GM20431 (cell line): Measurements from ENCODE around the gene MEAK7.

Experiments used
- in situ Hi-C: fragments of 300-500 bp; cut with MseI, MboI; formaldehyde crosslinking; loops from one replicate; pipeline ENCODE4 v1.15.0; 2020; ENCODE audit warnings: low sequenced_read_pairs; ENCODE audit not compliant: unreplicated experiment

MEAK7 gene

DNA sequence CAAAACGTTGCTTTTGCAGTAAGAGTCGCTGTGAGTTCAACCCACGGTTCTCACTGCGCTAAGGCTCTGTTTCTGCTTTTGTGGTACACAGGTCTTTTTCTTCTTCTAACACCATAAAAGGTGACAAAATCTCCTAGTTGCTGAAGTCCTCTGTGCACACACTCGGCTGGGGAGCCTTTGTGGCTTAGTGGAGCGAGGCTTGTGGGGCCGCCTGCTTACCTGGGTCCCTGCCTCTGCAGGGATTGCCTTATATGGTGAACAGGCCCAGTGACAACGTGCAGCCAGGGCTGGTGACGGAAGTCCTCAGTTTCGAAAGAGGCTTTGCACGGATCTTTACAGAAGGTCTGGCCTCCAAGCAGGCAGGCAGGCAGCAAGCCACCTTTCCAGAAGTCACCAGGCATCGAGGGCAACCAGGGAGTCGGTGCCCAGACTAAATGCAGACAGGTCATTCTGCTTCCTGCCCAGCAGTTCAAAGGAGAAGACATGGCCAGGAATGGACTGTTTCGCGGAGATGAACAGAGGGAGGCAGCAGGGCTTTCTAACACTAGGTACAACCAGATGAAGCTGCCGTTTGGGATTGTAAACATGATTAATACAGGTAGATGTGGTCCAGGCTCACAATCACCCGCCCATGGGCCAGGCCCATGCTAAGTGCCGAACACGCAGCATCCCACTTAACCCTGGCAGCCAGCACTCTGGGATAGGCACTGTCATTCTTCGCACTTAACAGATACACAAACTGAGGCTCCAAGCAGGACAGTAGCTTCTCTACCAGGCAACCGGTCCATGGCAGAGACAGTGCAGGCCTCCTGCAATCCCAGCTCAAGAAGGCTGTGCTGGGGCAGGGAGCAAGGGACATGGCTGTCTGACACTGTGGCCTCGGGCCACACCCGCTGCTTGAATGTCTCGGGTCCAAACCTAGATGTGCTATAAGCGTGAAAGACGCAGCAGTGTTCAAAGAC, 10.7 kb upstream of the MEAK7 start:
- in situ Hi-C loops, result loop anchor here (5.0 to 25.0 kb wide), 2 partner anchors 107 to 222 kb away; no protein-coding TSS in a partner anchor

DNA sequence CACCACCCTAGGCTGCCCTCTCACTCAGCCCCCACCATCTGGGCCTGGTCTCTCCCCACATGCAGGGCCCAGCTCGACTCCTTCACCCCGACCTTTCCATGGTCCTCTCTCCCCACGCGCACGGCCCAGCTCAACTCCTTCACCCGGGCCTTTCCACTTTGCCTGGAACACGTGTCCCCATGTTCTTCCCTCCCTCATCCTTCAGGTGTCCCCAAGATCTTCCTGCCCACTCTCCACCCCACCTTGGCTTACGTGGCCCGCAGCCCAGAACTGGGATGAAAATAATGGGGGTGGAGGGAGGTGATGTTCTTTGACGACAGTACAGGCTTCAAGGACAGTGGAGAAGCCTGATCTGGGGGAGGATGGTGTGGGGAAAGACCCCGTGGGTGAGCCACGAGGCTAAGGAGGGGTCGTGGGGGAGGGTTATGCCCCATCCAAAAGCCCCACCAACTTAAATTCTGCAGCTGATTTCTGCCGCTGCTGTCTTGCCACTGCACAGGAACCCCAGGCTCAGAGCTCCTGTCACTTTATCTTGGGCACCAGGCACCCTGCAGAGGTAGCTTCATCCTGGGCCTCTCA, 9.9 kb upstream of the MEAK7 start:
- in situ Hi-C loops, result loop anchor here (5.0 to 25.0 kb wide), 2 partner anchors 108 to 223 kb away; no protein-coding TSS in a partner anchor

DNA sequence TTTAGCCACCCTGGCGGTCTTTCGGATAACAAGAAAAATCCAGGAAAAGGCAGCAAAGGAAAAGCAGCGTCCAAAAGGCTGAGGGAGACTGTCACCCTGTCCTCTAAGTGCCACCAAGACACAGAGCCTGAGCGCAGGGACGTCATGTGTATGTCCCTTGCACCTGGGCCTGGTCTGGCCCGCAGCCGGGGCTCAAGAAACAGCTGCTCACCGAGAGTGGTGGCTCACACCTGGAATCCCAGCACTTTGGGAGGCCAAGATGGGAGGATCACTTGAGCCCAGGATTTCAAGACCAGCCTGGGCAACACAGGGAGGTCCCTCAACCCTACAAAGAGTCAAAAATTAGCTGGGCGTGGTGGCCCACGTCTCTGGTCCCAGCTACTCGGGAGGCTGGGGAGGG, 9.2 kb upstream of the MEAK7 start:
- in situ Hi-C loops, result loop anchor here (5.0 to 25.0 kb wide), 2 partner anchors 109 to 224 kb away; no protein-coding TSS in a partner anchor

DNA sequence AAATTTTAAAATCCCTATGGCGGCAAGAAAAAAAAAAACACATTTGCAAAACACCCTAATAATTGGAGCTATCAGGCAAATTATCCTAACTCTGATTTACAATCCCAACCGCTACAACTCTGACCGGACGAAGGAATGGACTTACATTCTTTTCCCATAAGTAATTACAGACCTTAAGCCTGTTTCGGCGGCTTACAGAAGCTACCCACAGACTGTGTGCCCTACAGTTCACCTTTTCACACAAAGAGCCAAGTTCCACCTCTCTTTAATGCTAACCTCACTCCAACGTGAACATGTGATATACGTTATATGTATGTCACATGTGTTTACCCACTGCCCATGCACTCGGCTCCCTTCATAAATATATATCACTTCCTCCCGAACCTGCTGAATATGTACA, 8.7 kb upstream of the MEAK7 start:
- in situ Hi-C loops, result loop anchor here (5.0 to 25.0 kb wide), 2 partner anchors 109 to 224 kb away; no protein-coding TSS in a partner anchor

DNA sequence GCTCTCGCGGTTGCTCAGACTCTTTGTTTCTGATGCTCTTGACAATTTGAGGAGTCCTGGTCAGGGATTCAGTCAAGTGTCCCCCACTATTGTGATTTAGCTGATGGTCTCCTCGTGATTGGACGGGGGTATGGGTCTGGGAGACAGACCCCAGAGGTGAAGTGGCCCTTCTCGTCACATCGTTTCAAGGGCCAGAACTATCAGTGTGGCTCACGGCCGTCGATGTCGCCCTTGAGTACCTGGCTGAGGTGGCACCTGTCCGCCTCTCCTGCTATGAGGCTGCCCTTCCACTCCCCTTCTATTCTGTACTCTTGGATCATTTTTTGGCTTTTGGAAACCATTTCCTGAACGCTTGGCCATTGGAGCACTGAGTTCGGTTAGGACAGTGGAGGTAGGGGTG, 7.4 kb upstream of the MEAK7 start:
- in situ Hi-C loops, result loop anchor here (5.0 to 25.0 kb wide), 2 partner anchors 110 to 225 kb away; no protein-coding TSS in a partner anchor

DNA sequence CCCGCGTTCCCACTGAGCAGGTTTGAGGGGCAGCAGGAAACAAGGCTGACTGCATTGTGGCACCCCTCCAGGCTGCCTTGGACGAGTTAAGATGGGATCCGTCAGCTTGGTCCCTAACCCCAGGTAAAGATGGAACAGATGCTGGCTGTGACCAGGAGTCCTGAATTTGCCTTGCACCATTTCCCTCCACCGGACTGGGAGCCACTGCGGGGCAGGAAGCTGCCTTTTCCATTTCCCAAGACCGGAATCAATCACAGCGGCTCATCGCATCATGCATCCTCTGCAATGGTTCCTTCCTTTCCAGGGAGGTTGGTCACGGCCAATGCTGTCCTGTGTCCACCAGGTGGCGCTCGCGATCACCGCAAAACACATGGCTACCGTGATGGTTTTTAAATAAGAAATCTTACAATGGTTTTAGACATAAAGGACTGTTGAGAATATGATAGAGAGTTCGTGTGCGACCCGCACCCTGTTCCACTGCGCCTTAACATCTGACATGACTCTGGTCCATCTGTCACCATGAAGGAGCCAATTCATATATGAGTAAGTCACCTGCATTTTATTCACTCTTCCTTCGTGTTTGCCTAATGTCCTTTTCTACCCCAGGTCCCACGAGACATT, 6.8 kb upstream of the MEAK7 start:
- in situ Hi-C loops, result loop anchor here (5.0 to 25.0 kb wide), 2 partner anchors 111 to 226 kb away; no protein-coding TSS in a partner anchor

DNA sequence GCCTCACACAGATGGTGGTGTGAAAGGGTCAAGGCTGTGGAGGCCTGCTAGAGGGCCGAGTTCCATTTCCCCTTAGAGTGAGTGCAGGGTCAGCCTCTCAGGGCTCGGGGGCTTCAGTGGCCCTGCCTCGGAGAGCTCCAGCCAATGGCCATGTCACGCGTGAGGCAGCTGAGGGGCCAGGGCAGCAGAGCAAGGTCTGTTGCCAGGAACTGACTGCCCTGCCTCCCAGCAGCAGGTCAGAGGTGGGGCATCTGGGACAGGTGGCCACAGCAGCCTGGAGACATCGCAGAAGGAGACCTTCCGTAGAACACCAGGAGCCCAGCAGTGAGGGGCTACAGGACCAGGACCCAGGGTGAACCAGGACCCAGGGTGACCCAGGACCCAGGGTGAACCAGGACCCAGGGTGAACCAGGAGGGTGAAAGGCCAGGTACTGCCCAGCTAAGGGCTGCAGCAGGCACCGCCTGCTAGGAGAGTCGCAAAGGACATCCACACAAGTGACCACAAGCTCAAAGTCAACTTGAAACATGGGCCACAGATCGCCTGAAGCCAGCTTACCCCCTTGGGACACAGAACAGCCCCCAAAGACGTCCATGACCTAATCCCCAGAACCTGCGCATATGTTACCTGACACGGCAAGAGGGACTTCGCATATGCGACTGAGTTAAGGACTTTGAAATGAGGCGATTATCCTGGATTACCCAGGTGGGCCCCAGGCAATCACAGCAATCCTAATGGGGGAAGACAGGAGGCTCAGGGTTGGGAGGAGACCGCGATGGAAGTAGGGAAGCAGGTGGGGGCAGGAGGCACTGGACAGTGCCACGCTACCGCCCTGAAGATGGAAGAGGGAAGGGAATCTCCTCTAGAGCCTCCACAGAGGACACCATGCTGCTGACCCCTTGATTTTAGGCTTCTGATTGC, 4.8 kb upstream of the MEAK7 start:
- in situ Hi-C loops, result loop anchor here (25.0 kb wide), 1 partner anchor 228 kb away; no protein-coding TSS in a partner anchor

DNA sequence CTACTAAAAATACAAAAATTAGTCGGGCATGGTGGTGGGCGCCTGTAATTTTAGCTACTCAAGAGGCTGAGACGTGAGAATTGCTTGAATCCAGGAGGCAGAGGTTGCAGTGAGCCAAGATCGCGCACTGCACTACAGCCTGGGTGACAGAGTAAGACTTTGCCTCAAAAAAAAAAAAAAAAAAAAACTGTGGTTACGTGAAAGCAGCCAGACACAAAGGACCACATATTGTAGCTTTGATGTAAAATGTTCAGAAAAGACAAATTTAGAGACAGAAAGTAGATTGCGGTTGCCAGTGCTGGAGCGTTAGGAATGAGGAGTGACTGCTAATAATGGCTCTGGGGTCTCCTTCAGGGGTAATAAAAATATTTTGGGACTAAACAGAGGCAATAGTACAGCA, 4.0 kb upstream of the MEAK7 start:
- in situ Hi-C loops, result loop anchor here (25.0 kb wide), 1 partner anchor 229 kb away; no protein-coding TSS in a partner anchor

DNA sequence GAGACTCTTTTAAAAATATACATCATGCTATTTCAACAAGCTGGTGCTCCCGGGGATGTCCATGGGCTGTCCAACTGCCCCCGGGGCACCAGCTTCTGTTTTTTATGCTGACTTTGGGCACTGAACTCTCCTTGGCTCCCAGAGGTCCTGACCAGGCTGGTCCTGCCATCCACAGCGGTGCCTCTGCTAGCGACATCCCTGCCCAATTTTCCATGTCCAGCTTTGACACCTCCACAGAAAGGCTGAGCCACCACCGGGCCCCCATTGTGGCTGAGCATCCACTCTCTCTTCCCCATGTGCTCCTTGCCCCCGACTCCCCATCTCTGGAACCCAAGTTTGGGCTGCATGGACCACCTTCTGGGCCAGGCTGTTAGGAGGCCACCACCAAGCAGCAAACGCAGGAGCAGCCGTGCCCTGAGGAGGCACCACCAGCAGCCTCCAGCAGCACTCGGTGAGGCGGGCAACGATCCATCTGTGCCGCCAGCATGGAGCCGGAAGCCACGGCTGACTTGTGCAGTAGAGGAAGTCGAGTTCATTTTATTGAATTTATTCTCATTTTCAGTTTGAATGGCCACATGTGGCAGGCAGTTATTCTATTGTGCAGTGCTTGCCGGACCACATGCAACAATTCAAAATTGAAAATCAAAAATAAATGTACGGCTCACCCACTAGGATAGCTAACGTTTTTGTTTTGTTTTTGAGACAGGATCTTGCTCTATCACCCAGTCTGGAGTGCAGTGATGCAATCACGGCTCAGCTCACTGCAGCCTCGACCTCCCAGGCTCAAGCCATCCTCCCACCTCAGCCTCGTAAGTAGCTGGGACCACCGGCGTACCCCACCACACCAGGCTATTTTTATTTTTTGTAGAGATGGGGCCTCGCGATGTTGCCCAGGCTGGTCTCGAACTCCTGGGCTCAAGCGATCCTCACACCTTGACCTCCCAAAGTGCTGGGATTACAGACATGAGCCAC, 2.8 kb upstream of the MEAK7 start:
- in situ Hi-C loops, result loop anchor here (25.0 kb wide), 1 partner anchor 230 kb away; no protein-coding TSS in a partner anchor

DNA sequence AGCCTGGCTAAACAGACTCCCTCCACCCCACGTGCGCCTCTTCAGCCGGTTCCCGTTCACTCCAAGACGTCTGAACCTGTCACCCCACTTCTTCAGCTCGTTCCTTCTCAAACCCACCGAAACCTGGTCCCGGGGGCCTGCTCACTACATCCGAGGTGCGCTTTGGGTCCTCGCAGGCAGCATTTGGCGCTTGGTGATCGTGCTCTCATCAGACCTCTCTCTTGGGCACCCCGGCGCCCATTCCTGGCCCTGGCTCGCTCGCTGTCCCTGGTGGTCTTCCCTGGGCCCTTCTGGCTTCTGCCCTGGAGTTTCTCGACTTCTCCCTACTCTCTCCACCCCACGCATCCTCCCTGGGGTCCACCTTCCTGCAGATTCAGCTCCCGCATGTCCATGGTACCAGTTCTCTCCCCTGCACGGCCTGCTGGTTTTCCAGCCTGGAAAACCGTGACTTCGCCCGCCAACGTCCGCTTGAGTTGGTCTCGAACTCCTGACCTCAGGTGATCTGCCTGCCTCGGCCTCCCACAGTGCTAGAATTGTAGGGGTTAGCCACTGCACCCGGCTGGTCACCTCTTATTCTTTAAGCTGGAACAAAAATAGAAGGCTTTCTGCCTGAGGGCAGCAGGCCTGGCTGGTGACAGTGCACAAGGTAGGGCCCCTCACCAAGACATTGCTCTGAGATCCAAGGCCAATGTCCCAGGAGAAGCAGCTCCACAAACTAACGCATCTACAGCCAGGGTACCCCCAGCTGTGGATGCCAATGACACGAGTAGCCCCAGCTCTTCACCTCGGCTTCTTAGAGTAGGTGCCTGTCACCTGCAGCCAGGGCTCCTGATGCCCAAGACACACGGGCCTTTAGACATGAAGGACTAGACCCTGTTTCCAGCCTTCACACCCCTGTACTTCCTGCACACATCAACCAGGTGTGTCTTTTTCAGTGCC, 1.1 kb upstream of the MEAK7 start:
- in situ Hi-C loops, result loop anchor here (25.0 kb wide), 1 partner anchor 232 kb away; no protein-coding TSS in a partner anchor

DNA sequence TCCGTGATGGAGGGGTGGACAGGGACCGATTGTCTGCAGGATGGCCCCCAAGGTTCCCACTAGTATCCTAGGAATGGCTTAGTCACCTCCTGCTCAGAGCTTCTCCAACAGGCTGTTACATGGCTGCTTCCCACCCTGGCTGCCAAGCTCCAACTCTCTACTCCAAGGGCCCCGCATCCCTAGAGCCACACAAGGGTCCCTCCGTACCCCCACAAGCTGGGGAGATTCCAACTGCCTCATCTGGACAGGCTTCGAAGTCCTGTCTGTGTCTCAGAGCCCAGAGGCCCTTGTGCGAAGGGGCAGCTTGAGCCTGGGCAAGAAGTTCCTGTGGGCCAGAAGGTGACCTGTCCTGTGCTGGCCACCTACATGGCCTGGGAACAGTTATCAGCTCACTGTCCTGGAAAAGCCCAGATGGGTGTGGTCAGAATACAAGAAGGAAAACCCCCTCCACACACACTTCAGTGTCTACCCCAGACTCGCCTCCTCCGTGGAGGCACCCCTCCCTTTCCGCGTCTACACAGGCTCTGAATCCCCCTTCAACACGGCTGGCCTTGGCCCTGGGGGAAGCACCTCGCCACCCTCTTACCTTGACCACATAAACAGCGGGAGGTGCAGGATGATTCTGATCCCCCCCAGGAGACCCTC, 586 bp downstream of the MEAK7 start:
- in situ Hi-C loops, result loop anchor here (25.0 kb wide), 1 partner anchor 233 kb away; no protein-coding TSS in a partner anchor

DNA sequence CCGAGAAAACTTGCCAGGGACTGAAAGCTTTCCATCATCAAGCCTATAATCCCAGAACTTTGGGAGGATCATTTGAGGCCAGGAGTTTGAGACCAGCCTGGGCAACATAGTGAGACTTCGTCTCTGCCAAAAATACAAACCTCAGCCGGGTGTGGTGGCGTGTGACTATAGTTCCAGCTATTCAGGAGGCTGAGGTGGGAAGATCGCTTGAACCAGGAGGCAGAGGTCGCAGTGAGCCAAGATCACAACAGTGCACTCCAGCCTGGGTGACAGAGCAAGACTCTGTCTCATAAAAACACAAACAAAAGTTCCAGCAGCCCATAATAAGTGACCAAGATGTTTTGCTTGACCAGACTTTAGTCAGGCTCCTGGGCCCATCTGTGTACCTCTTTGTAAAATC, 1.9 kb downstream of the MEAK7 start:
- in situ Hi-C loops, result loop anchor here (25.0 kb wide), 1 partner anchor 235 kb away; no protein-coding TSS in a partner anchor

DNA sequence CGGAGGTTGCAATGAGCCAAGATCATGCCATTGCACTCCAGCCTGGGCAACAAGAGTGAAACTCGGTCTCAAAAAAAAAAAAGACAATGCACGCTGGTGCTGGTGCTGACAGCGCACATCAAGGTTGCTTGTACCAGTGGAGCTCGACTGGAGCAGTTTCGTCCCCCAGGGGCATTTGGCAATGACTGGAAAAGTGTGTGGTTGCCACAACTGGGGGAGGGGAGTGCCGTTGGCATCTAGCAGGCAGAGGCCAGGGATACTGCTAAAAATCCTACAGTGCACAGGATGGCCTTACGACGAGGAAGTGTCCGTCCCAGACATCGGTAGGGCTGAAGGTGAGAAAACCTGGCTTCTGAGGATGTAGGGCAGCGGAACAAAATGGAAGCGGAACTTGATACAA, 2.4 kb downstream of the MEAK7 start:
- in situ Hi-C loops, result loop anchor here (25.0 kb wide), 1 partner anchor 235 kb away; no protein-coding TSS in a partner anchor

DNA sequence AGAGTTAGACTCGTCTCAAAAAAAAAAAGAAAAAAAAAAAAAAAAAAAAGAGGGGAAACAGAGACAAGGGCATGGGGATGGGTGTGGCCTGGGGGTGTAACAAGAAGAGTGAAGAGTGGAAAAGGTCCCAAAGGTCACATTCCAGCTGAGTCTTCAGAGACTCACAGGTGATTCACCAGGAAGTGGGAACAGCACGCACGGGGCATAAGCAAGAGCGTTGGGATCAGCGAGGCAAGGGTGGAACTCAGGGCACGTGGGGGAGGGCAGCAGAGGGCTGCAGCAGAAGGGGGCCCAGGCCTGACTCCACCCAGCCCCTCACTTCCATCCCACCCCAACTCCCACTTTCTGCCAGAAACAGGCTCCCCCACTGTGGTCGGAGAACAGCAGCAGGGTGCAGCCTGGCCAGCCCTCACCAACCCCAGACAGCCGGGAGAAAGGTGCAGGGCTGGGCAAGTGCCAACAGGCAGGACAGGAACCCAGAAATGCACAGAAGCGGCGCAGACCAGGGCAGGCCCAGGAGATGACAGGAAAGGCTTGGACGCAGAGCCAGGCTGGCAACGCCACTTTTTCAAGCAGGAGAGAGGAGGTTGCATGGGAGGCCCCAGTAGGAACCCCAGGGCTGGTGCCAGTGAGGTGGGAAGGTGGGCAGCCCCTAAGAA, 3.3 kb downstream of the MEAK7 start:
- in situ Hi-C loops, result loop anchor here (25.0 kb wide), 1 partner anchor 236 kb away; no protein-coding TSS in a partner anchor

DNA sequence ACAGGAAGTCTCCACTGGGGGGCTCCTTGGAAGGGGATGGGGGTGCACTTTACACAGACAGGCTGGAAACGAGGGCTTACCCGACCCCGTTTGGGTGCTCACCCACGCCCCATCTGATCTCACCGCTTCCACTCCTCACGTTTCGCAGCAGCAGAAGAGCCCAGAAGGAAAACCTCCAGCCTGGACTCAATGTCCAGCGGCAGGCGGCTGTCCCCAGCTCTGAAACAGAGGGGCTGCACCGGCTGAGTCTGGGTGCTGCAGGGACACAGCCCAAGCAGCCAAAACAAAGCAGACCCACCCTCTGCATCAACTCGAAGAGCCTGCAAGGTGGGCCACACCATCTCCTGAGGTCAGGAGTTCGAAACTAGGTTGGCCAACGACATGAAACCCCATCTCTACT, 3.9 kb downstream of the MEAK7 start:
- in situ Hi-C loops, result loop anchor here (25.0 kb wide), 1 partner anchor 237 kb away; no protein-coding TSS in a partner anchor

DNA sequence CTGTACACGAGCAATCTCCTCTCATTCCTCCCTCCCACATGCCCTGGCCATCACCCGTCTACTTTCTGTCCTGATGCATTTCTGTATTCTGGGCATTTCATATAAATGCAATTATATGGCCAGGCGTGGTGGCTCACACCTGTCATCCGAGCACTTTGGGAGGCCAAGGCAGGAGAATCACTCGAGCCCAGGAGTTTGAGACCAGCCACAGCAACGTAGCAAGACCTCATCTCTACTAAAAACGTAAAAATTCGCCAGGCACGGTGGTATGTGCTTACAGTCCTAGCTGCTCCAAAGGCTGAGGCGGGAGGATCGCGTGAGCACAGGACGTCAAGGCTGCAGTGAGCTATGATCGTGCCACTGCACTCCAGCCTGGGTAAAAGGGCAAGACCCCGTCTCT, 4.8 kb downstream of the MEAK7 start:
- in situ Hi-C loops, result loop anchor here (25.0 kb wide), 2 partner anchors 238 to 512 kb away; no protein-coding TSS in a partner anchor
